Measurements from ENCODE around the gene FARSB. TPM values are rescaled to one million over a fixed set of nuclear protein-coding genes. Genes with fewer than 3 reads are reported as not detected.

Gene FARSB
- total RNA-seq, 1 experiment from 2014 or later: 31.0 TPM

- peaks cover 13% of the 10 kb centered on the region for H3K4me1 Mint-ChIP-seq
- ATAC-seq (peak; percentile 94), DNase-seq (ENCODE audit: low spot score) (peak; percentile 77)
- no peak within 1 kb of the TSS for H3K27ac Mint-ChIP-seq
- peak within 1 kb of the TSS; percentile 74 for H3K4me3 Mint-ChIP-seq
- H3K9me3 Mint-ChIP-seq: no peaks in the 10 kb centered on the region
- ChIA-PET POLR2A (interaction anchor here (1.0 kb wide), 1 partner anchor 17 kb away, joined by 3 read pairs; no protein-coding TSS in a partner anchor), CTCF (interaction anchor here (1.0 to 1.9 kb wide), 11 partner anchors 10 to 288 kb away, joined by 3 to 9 read pairs (median 4); partner anchors contain the start of gene FARSB)
- peaks cover 59% of the 10 kb centered on the region for H3K27me3 Mint-ChIP-seq (ENCODE audit: low read depth)
- H3K36me3 Mint-ChIP-seq: no peaks in the 10 kb centered on the region
- TF ChIP-seq NR3C1 (CRISPR knock-in tag; conservative IDR thresholded peaks at IDR 0.05; ENCODE audit: low read depth) (no peak), HMGXB4 (CRISPR knock-in tag; IDR thresholded peaks at IDR 0.05) (peak; percentile 77; the same call in 1 of the 2 replicates), FOXP1 (CRISPR knock-in tag; IDR thresholded peaks at IDR 0.05; ENCODE audit: borderline replicate concordance) (peak; percentile 82), ZBTB21 (CRISPR knock-in tag; IDR thresholded peaks at IDR 0.05; ENCODE audit: borderline replicate concordance) (peak; percentile 87), PRDM15 (CRISPR knock-in tag; IDR thresholded peaks at IDR 0.05) (peak; percentile 91), ETV6 (CRISPR knock-in tag; IDR thresholded peaks at IDR 0.05) (no peak), TCF7 (CRISPR knock-in tag; IDR thresholded peaks at IDR 0.05; ENCODE audit: low read depth) (0 out of 2 replicates have a peak, but pooled peaks have one; percentile 55), USF2 (CRISPR knock-in tag; IDR thresholded peaks at IDR 0.05) (peak; percentile 41), SMAD4 (CRISPR knock-in tag; IDR thresholded peaks at IDR 0.05) (no peak), ZNF416 (CRISPR knock-in tag; IDR thresholded peaks at IDR 0.05) (no peak), ZNF396 (CRISPR knock-in tag; IDR thresholded peaks at IDR 0.05; ENCODE audit: borderline replicate concordance) (no peak), GABPB1 (CRISPR knock-in tag; IDR thresholded peaks at IDR 0.05) (no peak; the same call in none of the 2 replicates), HMGA2 (CRISPR knock-in tag; IDR thresholded peaks at IDR 0.05) (no peak), USF1 (CRISPR knock-in tag; IDR thresholded peaks at IDR 0.05) (no peak), STAT6 (CRISPR knock-in tag; conservative IDR thresholded peaks at IDR 0.05; ENCODE audit: low read depth) (no peak), SMAD3 (CRISPR knock-in tag; IDR thresholded peaks at IDR 0.05; ENCODE audit: borderline replicate concordance) (no peak), ZNF317 (CRISPR knock-in tag; IDR thresholded peaks at IDR 0.05; ENCODE audit: borderline replicate concordance, low read depth) (no peak), JUN (CRISPR knock-in tag; IDR thresholded peaks at IDR 0.05) (no peak), FOXP4 (CRISPR knock-in tag; IDR thresholded peaks at IDR 0.05) (0 out of 2 replicates have a peak, but pooled peaks have one; percentile 10), AR (CRISPR knock-in tag; IDR thresholded peaks at IDR 0.05) (no peak), ZNF219 (CRISPR knock-in tag; IDR thresholded peaks at IDR 0.05; ENCODE audit: borderline replicate concordance) (no peak)
Measured at GRCh38 chr2:222671259-222672067, 15.6 kb upstream of the FARSB start, which contains the start of gene MOGAT1. Gene MOGAT1 (plus strand): TSS chr2:222671658. CDS start chr2:222671786, 128 bp downstream.
